ENCODE results near the gene OSBPL10.

DNA sequence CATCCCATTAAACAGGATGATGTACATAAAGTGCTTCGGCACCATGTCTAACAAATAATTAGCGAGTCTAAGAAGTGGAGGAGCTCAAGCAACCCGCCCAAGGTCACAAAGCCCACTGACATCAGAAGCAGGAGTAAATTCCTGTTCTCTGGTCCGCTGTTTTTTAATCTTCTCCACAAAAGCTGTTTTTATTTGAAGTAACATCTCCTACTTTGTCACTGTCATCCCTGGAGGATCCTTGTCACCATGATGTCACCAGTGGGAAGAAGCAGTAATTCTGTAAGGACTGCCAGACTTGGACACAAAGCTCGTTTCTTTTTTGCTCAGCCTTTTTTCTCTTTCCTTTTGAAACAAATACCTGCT is 232.1 kb downstream of the OSBPL10 start:
- TF ChIP-seq CTCF (IDR thresholded peaks at IDR 0.05) (no peak), POLR2A (IDR thresholded peaks at IDR 0.05) (no peak), EP300 (IDR thresholded peaks at IDR 0.05) (no peak), POLR2AphosphoS5 (IDR thresholded peaks at IDR 0.05) (no peak)
